Calu3 (cell line): Measurements from ENCODE around the gene SMPD2. TPM values are rescaled to one million over a fixed set of nuclear protein-coding genes. Genes with fewer than 3 reads are reported as not detected.

Experiments
- BruUV-seq: library from RNA; stranded (reverse); fragments of 400-500 nt; replicated peaks from 2 replicates; lab custom pipeline; 2021; lab: Mats Ljungman, UMichigan
- CTCF ChIA-PET: fragments of 300-600 bp; sonication (Branson Sonifier 250); formaldehyde crosslinking; loops from one replicate; lab custom pipeline; 2022; ENCODE audit warnings: antibody characterized with exemption; lab: Charles Lee
- DNase-seq: peaks from one replicate; pipeline ENCODE4 v3.0.0; 2022
- H3K27ac Mint-ChIP-seq: one replicate; pipeline ENCODE4 v1.8.0; 2022; ENCODE audit warnings: mixed read lengths; ENCODE audit not compliant: unreplicated experiment
- H3K27me3 Mint-ChIP-seq: one replicate; pipeline ENCODE4 v1.8.0; 2022; ENCODE audit warnings: mixed read lengths; ENCODE audit not compliant: unreplicated experiment
- H3K36me3 Mint-ChIP-seq: one replicate; pipeline ENCODE4 v1.8.0; 2022; ENCODE audit warnings: mild to moderate bottlenecking, moderate library complexity, mixed read lengths; ENCODE audit not compliant: insufficient read depth, unreplicated experiment
- H3K4me1 Mint-ChIP-seq: one replicate; pipeline ENCODE4 v1.8.0; 2022; ENCODE audit warnings: mild to moderate bottlenecking, low read depth, mixed read lengths; ENCODE audit not compliant: unreplicated experiment
- H3K4me3 Mint-ChIP-seq: one replicate; pipeline ENCODE4 v1.8.0; 2022; ENCODE audit warnings: mild to moderate bottlenecking, low read depth, moderate library complexity, mixed read lengths; ENCODE audit not compliant: unreplicated experiment
- H3K9me3 Mint-ChIP-seq: one replicate; pipeline ENCODE4 v1.8.0; 2022; ENCODE audit warnings: low read depth, mixed read lengths; ENCODE audit not compliant: unreplicated experiment
- intact Hi-C: fragments of 100-400 bp; cut with micrococcal nuclease; formaldehyde crosslinking; loops from one replicate; pipeline ENCODE4 v1.10.0; 2022; ENCODE audit not compliant: unreplicated experiment
- total RNA-seq: library from RNA; stranded (reverse); gene quantifications from 2 replicates; pipeline ENCODE4 v1.2.3, GENCODE V29; 2022
- TF ChIP-seq, protein P1 (sequence below): fragments of 200-600 bp; IDR thresholded peaks from one replicate; pipeline ENCODE4 v1.8.0; 2022; ENCODE audit warnings: antibody characterized with exemption; ENCODE audit not compliant: unreplicated experiment

The SMPD2 gene
- total RNA-seq, 1 experiment from 2014 or later, result 17.3 TPM

DNA sequence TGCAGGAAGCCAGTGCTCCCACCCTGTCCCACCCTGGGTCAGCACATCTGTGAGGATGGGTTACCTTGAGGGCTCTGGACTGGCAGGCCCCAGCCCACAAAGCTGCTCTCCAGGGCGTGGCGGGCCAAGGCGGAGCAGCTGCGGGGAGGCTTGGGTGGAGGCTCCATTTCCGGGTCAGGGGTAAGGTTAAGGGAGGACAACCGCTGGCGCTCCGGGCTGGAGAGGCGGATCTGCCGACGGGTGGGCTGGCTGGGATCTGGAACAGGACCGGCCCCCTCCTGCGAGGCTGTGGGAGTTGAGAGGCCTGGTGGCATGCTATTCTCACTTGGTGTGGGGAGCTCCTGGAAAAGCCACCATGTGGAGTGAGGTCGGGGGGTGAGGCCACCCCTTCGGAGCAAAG is 5.5 kb downstream of the SMPD2 start:
- TF ChIP-seq, protein P1, sequence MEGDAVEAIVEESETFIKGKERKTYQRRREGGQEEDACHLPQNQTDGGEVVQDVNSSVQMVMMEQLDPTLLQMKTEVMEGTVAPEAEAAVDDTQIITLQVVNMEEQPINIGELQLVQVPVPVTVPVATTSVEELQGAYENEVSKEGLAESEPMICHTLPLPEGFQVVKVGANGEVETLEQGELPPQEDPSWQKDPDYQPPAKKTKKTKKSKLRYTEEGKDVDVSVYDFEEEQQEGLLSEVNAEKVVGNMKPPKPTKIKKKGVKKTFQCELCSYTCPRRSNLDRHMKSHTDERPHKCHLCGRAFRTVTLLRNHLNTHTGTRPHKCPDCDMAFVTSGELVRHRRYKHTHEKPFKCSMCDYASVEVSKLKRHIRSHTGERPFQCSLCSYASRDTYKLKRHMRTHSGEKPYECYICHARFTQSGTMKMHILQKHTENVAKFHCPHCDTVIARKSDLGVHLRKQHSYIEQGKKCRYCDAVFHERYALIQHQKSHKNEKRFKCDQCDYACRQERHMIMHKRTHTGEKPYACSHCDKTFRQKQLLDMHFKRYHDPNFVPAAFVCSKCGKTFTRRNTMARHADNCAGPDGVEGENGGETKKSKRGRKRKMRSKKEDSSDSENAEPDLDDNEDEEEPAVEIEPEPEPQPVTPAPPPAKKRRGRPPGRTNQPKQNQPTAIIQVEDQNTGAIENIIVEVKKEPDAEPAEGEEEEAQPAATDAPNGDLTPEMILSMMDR, result no peak
- H3K27ac Mint-ChIP-seq, result no peak overlapping the region
- no TSS peak for BruUV-seq
- no peaks in the 10 kb centered on the region for H3K9me3 Mint-ChIP-seq
- peaks cover 36% of the 10 kb centered on the region for H3K36me3 Mint-ChIP-seq
- intact Hi-C loops, result no loop called here
- no peak overlapping the region for H3K4me3 Mint-ChIP-seq
- CTCF ChIA-PET, result interaction anchor here (0.7 kb wide), 1 partner anchor 963 kb away, joined by 8 read pairs; no protein-coding TSS in a partner anchor
- no peak for DNase-seq
- no peaks in the 10 kb centered on the region for H3K4me1 Mint-ChIP-seq
- no peaks in the 10 kb centered on the region for H3K27me3 Mint-ChIP-seq

DNA sequence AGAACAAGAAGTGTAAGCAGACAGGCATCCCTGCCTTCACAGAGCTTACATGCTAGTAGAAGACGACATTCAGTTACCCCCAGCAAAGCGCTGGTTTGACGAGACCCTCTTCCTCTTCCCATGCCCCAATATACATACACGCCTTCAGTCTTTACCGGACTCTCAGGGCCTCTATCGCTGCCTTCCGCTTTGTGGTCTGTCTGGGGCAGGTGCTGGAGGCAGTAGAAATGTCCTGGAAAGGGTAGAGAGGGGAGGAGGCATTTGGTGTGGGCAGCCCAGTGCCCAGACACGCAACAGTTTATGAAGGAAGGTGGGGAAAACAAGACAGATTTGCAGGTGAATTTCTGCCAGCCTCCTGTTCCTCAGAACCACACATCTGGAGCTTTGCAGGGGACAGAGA is 6.0 kb downstream of the SMPD2 start:
- H3K9me3 Mint-ChIP-seq, result no peaks in the 10 kb centered on the region
- H3K4me1 Mint-ChIP-seq, result no peaks in the 10 kb centered on the region
- TF ChIP-seq, protein P1, result no peak
- no peak overlapping the region for H3K4me3 Mint-ChIP-seq
- H3K36me3 Mint-ChIP-seq, result peaks cover 31% of the 10 kb centered on the region
- no TSS peak for BruUV-seq
- CTCF ChIA-PET, result interaction anchor here (0.7 kb wide), 1 partner anchor 962 kb away, joined by 8 read pairs; no protein-coding TSS in a partner anchor
- no peaks in the 10 kb centered on the region for H3K27me3 Mint-ChIP-seq
- H3K27ac Mint-ChIP-seq, result no peak overlapping the region
- intact Hi-C loops, result no loop called here
- no peak for DNase-seq

DNA sequence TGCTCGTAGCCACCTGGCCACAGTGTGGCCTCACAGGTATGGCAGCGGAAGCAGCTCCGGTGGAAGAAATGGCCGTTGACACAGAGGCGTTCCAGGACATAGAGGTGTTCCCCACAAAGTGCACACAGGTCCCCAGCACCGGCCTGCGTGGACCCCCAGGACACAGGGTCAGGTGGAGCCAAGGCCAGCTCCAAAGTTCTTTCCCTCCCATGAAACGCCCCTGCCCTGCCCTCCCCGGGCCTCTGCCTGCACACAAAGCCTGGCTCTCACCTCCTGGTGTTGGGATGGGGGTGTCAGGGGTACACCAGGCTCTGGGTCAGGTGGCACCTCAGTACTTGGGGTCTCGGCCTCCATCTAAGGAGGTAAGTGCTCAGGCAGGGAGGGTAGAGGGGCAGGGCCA is 6.6 kb downstream of the SMPD2 start:
- peaks cover 27% of the 10 kb centered on the region for H3K36me3 Mint-ChIP-seq
- no TSS peak for BruUV-seq
- H3K9me3 Mint-ChIP-seq, result no peaks in the 10 kb centered on the region
- CTCF ChIA-PET, result no interaction called here
- intact Hi-C loops, result no loop called here
- no peak overlapping the region for H3K27ac Mint-ChIP-seq
- no peaks in the 10 kb centered on the region for H3K4me1 Mint-ChIP-seq
- H3K4me3 Mint-ChIP-seq, result no peak overlapping the region
- no peaks in the 10 kb centered on the region for H3K27me3 Mint-ChIP-seq
- no peak for DNase-seq
- TF ChIP-seq, protein P1, result no peak

DNA sequence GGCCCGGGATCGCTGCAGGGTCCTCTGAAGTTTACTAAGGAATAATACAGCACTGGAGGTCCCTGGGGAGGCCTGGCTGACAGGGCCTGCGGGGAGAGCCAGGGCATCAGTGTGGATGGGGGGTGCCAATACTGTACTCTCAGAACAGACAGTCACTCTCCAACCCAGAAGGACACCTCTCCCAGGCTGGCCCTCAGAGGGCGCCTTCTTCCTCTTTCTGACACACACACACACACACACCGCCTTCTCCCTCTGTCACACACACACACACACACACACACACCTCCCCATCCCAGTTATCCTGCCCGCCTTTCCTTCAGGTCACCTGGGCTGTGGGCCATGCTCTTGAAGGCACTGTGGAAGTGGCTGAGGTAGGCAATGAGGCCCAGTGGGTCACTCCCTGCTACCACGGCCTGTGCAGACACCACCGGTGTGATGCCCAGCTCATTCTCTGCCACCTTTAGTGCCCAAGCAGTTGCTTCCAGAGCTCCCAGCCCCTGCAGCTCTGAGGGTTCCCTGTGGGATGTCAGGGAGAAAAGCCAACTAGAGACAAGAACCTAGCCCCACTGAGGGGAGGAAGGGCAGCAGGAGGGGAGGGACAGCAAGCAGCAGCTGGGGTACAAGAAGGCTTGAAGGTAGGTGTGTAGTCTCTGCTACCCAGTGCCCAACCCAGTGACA is 7.5 kb downstream of the SMPD2 start:
- Mint-ChIP-seq H3K9me3 (no peaks in the 10 kb centered on the region), H3K4me3 (no peak overlapping the region), H3K27ac (peak overlapping the region; percentile 69), H3K27me3 (no peaks in the 10 kb centered on the region), H3K4me1 (no peaks in the 10 kb centered on the region), H3K36me3 (peaks cover 21% of the 10 kb centered on the region)
- TF ChIP-seq, protein P1, result no peak
- intact Hi-C loops, result no loop called here
- DNase-seq, result no peak
- BruUV-seq, result no TSS peak
- CTCF ChIA-PET, result no interaction called here
